Esophagus muscularis mucosa (tissue), 3 donors: ENCODE measurements around the gene RARB.

ENCODE experiments used
- CTCF ChIP-seq, 3 experiments: fragments of 200-600 bp in 2 of 3; fragments of 450-650 bp in 1 of 3; sonication (generic) in 2 of 3; IDR thresholded peaks; one replicate each; pipeline ENCODE4 v1.5.1; 2017 to 2019; ENCODE audit warnings: antibody characterized with exemption in 3 of 3, mild to moderate bottlenecking in 2 of 3, moderate library complexity in 1 of 3
- POLR2A ChIP-seq: fragments of 450-650 bp; IDR thresholded peaks from one replicate; pipeline ENCODE4 v1.6.1; 2017; ENCODE audit warnings: antibody characterized with exemption, moderate library complexity, mild to moderate bottlenecking, low read depth

GRCh38 chr3:25586167-25586505, 158.1 kb downstream of the RARB start:
- TF ChIP-seq CTCF (IDR thresholded peaks at IDR 0.05) (no peak), POLR2A (no peak)
